GM12892 (cell line): Measurements from ENCODE around the gene HTR7.

ENCODE experiments used
- POLR2A ChIP-seq: IDR thresholded peaks from 2 replicates; pipeline ENCODE4 v1.6.1; 2011; ENCODE audit warnings: low read depth, low read length, control low read depth
- POLR2AphosphoS5 ChIP-seq: IDR thresholded peaks from 2 replicates; pipeline ENCODE4 v1.6.1; 2011; ENCODE audit warnings: low read depth, low read length, control low read depth
- TAF1 ChIP-seq: IDR thresholded peaks from 2 replicates; pipeline ENCODE4 v1.6.1; 2011; ENCODE audit warnings: low read depth, mild to moderate bottlenecking, control low read depth, low read length, borderline replicate concordance

GRCh38 chr10:90723416-90724068 is 134.3 kb downstream of the HTR7 start:
- TF ChIP-seq POLR2A (no peak), POLR2AphosphoS5 (no peak), TAF1 (no peak)
